Stimulated activated naive CD4-positive, alpha-beta T cell treated with Interleukin-2 at 50 U/mL for 16 hours (primary cell): ENCODE results near the gene DNAJB1.

Experiments
- DNase-seq: peaks from one replicate; lab custom pipeline; 2025; lab: John Stamatoyannopoulos, UW

Gene DNAJB1

DNA sequence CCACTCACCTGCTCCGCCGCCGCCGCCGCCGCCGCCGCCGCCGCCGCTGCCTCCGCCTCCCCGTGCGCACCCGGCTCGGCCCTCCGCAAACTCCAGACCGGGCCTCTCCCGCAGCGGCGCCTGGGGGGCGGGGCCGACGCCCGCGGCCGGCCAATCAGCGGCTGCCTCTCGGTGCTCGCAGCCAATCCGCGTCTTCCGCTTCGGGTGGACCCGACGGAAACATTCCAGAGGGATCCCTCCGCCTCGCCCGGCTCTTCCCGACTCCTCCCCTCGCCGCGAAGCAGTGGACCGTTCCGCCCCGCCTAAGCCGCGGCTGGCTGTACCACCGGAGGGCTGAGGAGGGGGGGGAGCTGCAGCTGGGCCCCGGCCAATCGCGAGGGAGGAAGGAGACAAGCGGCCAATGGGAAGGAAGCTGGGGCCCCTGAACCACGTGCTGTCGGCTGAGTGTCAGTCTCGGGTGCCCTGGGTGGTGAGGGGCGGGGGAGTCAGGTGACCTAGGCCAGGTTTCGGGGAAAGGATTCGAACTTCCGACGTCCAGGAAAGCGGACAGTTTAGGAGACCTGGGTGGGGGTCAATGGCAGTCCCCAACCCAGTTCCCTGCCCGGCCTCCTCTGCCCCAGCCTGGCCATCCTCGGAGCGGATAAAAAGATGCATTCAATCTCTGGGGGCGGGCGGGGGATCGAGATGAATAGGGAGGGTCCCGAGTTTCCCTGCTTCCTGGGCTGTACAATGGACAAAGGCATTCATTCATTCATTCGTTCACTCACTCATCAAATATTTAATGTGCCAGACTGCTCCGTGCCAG, 22.0 kb downstream of the DNAJB1 start, which contains the start of gene GIPC1:
Gene GIPC1, minus strand, starts transcription at position 99 of the 805 bp plus-strand sequence. CDS start 13,151 bp downstream, outside the sequence.
- peak; percentile 75 for DNase-seq

DNA sequence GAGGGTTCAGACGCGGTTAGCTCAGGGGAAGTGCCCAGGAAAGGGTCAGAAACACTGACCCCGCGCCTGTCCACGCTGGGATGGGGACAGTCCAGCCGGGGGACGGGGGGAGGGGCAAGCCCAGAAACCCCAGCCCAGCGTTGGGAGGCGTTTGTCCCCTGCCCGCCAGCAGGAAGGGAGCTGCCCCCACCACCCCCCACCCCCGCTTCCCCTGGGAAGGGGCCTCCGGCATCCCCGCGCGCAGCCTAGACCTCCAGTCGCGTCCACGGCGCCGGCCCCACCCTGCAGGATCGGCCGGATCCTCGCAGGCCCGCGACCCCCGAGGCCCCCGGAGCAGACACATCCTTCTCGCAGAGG, 22.5 kb downstream of the DNAJB1 start:
- no peak for DNase-seq

DNA sequence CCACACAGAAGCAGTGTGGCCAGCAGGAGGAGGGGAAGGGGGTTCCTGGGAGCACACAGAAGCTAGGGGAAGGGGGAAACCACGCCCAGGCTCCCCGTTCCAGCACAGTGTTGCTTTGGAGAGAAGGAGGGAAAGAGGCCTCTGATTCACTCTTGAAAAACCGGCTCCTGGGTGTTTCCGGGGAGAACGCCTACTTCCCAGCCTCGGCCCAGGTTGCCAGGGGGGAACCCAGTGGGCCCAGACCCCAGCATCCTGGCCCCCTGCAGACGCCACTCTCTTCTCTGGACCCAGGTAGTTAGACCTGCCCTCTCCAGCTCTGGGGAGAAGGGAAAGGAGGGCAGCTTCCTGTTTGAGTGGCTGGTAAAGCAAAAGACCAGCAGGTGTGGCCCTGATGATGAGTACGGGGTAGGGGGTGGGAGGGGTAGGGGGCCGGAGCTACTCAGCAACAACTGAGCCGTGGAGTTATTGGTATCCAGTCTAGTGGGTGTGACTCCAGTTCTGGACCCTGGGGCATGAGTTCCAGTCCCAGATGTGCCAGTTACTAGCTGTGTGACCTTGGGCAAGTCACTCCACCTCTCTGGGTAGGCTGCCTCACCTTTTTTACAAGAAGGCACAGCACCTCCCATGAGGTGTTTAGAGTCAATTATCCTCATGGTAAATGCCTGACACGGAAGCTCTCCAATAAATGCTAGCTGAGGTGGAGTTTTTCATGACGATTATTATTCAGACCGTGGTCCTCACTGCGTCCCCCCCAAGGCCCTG, 23.1 kb downstream of the DNAJB1 start:
- DNase-seq = no peak

DNA sequence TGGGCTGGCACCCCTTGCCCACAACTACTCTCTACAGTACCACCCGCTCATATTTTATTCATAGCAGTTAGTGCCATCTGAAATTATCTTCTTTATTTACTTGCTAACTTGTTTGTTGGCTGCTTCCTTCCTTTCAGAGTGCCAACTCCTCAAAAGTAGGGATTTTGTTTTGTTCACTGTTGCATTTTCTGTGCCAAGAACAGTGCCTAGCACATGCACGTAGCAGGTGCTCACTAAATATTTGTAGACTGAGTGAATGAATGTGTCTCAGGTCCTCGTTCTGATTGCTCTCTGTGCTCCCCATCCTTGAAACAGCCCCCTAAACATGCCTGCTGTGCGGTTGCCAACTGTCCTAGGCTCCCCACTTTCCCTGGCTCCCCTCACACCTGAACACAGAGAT, 23.8 kb downstream of the DNAJB1 start:
- no peak for DNase-seq

DNA sequence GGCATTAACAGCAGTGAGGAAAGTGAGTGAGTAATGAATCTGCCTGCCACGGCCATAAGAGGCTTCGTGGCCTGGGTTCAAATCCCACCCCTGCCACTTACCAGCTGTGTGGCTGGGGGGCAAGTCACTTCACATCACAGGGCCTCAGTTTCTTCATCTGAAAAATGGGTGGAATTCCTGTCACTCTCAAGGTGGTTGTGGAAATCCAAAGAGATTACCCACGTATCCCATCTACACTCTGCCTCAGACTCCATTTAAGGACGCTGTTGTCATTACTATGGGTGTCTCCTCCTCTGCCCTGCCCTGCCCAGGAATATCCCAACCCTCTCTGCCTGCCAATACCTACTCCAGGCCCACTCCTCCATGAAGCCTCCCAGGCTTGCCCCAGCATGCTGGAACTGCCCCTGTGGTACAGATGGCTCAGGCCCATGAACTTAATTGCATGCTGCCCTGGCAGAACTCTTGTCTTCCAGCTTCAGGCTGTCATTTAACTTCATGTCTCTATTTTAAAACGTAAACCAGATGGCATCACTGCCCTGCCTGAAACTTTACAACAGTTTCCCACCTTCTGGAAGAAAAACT, 25.4 kb downstream of the DNAJB1 start:
- DNase-seq = no peak

DNA sequence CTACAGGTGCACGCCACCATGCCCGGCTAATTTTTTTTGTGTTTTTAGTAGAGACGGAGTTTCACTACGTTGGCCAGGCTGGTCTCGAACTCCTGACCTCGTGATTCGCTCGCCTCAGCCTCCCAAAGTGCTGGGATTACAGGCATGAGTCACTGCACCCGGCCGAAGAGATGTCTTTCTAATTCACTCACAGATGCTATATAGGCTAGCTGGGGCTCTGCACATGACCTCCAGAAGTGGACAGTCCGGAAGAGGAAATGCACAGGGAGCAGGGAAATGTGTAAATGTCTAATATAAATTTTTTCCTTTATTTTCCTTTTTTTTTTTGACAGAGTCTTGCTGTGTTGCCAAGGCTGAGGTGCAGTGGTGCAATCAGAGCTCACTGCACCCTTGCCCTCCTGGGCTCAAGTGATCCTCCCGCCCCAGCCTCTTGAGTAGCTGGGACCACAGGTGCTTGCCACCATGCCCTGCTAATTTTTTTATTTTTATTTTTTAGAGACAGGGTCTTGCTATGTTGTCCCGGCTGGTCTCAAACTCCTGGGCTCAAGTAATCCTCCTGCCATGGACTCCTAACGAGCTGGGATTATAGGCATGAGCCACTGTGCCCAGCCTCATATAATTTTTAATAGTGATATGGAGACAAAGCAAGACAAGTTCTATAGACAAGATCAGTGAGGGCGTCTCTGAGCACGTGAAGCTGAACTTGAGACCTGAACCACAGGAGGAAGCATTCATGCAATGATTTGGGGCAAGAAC, 30.6 kb downstream of the DNAJB1 start:
- no peak for DNase-seq

DNA sequence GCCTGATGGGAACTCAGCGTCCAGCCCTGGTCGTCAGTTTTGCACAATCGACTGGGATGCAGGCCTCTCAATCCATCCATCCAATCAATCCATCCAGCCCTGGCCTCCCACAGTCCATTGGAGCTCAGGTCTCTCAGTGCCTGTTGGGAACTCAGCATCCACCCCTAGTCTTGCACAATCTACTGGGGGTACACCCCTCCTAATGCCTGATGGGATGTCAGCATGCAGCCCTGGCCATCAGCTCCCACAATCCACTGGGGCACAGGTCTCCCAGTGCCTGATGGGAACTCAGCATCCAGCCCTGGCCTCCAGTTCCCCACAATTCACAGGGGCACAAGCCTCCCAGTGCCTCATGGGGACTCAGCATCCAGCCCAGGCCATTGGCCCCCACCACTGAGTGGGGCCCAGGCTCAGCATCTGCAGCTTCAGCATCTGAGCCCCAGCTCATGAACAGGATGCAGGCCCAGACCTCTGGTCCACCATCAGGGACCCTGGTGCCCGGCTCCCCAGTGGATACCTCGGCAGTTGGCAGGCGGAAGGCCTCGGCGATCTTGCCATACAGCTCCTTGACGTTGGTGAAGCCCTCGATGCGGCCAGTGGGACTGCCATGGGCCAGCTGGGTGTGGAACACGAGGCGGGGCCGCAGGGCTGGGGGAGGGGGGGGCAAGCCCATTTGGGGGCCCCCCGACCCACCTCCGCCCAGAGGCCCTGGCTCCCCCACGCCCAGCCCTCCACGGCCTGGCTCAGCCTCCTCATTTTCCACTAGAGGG, 35.8 kb downstream of the DNAJB1 start:
- no peak for DNase-seq

DNA sequence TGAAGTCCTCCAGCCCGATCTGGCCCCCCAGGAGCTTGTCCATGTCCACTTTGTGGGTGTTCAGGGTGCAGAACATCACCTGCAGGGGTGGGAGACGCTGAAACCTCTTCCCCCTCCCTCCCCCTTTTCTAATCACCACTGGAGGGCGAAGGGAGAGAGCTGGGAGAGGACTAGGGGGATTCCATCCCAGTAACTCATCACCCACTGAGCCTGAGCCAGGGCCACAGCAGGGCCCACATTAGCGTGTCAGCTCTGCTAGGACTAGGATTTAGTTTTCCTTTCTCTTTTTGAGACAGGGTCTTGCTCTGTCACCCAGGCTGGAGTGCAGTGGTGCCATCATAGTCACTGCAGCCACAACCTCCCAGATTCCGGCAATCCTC, 37.5 kb downstream of the DNAJB1 start:
- no peak for DNase-seq

DNA sequence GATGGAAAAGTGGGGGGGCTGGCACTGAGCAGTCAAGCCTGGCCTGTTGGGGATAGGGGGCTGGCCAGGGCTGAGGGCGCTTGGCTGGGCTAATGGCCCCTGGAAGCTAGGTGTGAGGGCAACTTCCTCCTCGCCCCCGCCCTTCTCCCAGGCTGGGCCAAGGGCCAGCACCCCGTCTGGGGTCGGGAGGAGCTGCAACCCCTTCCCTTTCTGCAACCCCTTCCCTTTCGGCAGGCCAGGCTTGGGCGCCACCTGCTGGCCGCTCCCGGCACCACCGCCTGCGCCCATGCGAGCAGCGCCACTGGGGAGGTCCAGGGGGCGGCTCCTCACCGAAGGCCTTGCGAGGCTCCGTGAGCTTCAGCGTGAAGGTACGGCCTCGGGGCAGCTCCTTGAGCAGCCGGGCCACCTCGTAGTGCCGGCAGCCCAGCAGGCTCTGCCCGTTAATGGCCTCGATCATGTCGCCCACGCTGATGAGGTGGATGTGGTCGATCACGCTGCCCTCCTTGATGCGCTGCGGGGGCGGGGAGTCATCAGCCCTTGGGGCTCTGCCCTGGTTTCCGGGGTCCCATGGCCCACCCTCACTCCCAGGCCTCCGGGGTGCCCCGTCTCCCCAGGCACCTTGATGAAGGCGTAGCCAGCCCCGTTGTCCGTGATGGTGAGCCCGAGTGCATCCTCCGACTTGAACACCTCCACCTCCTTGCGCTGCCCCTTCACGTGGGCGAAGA, 38.1 kb downstream of the DNAJB1 start:
- DNase-seq = peak; percentile 58

DNA sequence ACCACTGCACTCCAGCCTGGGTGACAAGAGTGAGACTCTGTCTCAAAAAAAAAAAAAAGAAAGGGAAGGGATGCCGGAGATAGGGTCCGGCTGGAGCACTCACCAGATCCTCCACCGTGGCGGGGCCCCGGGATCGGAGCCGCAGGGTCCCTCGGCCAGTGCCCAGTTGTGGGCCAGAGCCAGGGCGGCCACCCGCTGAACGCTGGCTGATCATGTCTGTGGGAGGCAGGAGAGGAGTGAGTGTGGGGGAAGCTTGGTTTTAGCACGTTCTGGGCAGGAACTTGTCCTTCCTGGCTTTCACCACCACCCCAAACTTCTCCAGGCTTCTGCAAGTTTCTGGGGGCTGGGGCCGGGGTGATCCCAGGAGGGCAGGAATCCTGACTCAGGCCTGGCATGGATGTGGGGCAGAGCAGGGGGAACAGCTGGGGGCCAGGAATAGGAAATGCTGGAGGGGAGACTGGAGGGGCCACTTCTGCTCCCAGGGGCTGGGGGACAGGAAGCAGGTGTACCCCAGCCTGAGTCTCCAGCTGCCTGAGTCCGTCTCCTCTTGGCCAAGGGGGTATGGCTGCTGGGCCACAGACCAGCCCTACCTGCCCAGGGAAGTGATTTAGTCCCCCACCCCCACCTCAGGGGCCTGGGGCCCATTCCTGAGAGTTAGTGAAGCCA, 38.8 kb downstream of the DNAJB1 start:
- DNase-seq = no peak

DNA sequence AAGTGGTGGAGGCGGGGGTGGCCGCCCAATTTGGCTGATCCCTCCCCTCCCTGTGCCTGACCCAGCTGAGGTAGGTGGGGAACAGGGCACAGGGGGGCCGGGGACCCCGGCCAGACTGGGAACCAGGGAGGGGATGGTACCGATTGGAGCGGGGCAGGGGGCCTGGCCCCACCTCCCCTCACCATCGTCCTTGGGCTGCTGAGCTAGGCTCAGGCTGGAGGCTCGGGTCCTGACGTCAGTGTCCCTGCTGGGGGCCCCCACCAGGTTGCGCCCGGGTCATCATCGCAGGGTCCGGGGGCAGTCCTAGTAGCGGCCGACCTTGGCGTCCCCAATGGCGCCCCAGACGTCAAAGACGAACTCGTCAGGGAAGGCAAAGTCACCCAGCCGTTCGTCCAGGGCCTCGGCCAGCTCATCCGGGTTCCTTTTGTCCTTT, 40.1 kb downstream of the DNAJB1 start:
- no peak for DNase-seq

DNA sequence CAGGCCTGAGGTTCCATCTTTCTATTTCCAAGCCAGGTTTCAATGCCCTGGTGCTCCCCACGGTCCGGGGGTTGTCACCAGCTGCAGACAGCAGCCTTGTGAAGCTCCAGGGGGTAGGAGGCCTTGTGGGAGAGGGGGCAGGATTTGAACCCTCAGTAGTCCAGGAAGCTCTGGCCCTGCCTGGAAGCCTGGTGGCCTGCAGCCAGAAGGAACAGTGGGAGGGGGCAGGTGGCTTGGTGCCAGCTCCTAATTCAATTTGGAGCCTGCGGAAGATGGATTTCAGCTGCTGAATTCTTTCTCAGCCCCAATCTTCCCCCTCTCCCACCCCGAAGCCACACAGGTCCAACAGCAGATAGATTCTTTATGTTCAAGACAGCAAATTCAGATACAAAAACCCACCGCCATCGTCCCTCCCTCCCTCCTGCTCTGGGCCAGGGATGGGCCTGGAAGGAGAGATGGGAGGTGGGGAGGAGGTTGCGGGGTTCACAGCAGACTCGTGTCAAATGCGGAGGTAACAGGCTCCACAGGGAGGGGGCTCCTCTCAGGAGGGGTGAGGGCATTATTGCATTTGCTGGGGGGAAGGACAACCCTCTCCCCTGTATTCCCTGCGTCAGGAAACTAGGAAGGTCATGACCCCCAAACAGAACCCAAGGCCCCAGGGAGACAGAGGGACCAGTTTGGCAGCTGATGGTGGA, 40.6 kb downstream of the DNAJB1 start:
- no peak for DNase-seq

DNA sequence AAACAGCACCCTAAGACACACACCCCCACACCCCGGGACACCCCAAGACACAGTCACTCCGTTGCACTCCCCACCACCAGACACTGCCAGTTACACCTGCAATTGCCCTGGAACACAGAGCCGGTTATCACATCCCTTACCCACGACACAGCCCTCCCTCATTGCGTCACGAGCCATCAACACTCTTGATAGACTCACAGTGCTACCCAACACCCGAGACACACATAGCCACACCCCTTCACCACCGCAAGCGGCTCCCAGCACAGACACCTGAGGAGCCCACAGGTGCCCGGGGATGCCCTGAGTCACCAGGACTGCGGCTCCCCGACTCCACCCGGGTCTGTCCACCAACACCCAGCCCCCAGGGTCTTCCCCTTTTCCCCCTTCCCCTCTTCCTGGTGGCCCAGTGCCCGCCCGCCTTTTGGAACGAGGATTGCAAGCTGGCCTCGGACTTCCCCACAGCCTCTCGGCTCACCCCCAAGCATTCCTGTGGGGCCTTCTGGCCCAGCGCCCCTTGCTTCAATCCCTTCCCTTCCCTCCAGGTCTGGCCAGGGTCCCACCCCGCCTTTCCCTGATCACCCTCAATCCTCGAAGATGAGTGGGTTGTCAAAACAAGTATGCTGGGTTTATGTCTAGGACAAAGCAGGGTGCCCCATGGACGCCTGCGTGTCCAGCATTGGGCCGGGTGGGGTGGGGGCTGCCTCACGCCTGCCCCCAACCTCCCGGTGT, 41.4 kb downstream of the DNAJB1 start:
- peak; percentile 15 for DNase-seq

DNA sequence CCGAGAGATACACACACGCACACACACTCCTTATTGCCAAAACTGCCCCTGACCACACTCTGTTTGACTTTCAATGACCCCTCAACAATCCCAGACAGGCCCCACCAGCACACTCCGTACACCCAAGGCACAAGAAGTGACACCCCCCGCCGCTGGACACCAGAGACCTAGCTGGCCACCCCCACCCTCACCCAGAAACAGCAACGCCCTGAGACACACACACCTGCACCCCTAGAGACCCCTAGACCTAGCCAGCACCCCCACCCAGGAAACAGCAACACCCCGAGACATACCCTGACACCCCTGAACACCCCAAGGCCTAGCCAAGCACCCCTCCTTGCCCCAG, 41.9 kb downstream of the DNAJB1 start:
- DNase-seq = no peak

DNA sequence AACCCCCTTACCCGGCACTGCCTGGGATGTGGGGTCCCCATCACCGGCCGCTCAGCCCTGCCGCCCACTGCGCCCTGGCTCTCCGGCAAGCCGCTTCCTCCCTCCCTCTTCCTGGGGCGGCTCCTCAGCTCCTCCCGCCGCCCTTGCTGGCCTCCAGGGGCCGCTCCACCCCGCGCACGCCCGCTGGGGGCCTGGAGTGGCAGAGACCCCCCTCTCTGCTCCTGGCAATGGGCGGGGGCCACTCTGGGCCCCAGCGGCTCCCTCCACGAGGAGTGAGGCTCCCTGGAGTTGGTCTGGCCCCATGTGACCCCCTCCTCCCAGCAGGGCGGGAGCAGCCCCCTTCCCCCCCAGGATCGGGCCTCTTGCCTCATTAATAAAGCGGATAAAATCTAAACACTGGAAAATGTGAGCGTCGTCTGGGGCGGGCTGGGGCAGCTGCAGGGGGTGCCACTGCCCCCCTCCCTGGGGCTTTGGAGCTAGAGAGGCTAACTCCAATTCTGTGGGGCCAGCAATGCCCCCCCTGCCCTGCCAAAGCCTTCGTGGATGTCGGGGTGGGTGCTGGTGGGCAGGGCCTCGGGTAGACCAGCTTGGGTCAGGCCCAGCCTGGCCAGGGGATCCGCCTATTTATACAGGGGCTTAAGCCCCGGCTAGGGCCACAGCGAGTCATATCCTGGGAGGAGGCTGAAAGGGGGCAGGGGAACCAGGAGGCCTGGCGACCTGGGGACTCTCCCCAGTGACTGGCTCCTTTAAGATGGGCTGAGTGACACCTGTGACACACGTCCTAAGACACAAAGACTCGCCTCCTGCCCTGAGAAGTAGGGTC, 42.7 kb downstream of the DNAJB1 start, which contains the start of gene PTGER1:
Gene PTGER1, minus strand, starts transcription at position 104 of the 823 bp plus-strand sequence. CDS start 1,034 bp downstream, outside the sequence.
- no peak for DNase-seq

DNA sequence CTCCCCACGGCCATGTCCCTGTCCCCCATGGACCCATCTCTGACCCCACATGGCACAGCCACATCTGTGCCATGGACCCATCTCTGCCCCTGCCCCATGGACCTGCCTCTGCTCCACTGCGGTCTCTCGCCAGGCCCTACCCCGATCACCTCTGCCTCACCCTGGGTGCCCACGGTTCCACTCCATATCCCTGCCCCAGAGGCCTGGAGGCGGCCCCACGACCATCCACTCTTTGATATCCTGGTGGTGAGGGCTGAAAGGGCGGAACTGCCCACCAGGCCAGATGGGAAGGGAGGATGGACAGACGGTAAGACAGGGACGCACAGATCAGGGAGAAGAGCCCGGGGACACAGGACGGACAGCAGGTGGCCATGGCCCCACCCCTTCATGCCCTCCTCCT, 43.4 kb downstream of the DNAJB1 start:
- DNase-seq = no peak

DNA sequence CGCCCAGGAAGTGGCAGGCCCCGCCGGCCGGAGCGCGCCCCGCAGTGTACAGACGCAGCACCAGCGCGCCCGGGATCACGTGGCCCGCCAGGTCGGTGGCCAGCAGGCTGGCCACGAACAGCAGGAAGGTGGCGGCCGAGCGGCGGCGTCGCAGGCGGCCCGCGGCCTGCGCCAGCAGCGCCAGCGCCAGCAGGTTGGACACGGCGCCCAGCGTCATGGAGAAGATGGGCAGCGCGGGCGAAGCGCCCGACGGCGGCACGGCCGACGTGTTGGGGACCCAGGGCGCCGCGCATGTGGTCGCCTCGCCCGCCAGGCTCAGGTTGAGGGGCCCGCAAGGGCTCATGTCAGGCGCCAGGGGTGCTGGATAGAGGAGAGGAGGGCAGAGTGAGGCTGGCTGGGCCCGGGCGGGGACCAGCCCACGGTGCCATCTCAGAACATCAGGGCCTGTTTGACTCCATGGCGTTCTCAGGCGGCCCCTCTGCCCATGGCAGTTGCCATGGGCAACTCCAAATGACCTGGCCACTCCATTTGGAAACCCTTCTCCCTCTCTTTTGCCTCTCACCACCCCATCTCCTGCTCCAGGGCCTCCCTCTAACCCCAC, 44.1 kb downstream of the DNAJB1 start:
- DNase-seq = no peak
